Common myeloid progenitor, CD34-positive (primary cell): Measurements from ENCODE around the gene VDR.

Experiments used
- CTCF ChIA-PET: fragments of 350-600 bp; sonication (Branson Sonifier 250); formaldehyde crosslinking; loops from one replicate; lab custom pipeline; 2021; ENCODE audit warnings: antibody characterized with exemption; lab: Charles Lee
- POLR2A ChIA-PET: fragments of 350-600 bp; sonication (Branson Sonifier 250); formaldehyde crosslinking; loops from one replicate; lab custom pipeline; 2021; ENCODE audit warnings: antibody characterized with exemption; lab: Charles Lee
- DNase-seq, 3 donors: peaks; one replicate each; pipeline versions ENCODE4 v3.0.0 to v3.0.0-alpha.2; 2013
- H3K27ac ChIP-seq, 2 experiments: 1 replicate in 1 of 2; 2 replicates in 1 of 2; pipeline ENCODE4 v1.7.0; 2013; ENCODE audit warnings: inconsistent platforms in 2 of 2, low read length in 2 of 2, mild to moderate bottlenecking in 2 of 2, low read depth in 1 of 2, moderate library complexity in 1 of 2; ENCODE audit not compliant: severe bottlenecking in 2 of 2, insufficient read depth in 1 of 2, poor library complexity in 1 of 2
- H3K27me3 ChIP-seq, 5 experiments: replicated peaks in 2 of 5; 1 replicate in 3 of 5; 2 replicates in 2 of 5; pipeline versions ENCODE4 v1.6.1 to v1.7.0; 2013; ENCODE audit warnings: low read length in 4 of 5, mild to moderate bottlenecking in 2 of 5, moderate library complexity in 2 of 5, inconsistent platforms in 1 of 5; ENCODE audit not compliant: insufficient read depth in 5 of 5, control insufficient read depth in 4 of 5
- H3K36me3 ChIP-seq, 4 experiments: 1 replicate in 2 of 4; 2 replicates in 2 of 4; pipeline versions ENCODE4 v1.6.1 to v1.7.0; 2013; ENCODE audit warnings: low read length in 3 of 4, control low read depth in 1 of 4, mild to moderate bottlenecking in 1 of 4; ENCODE audit not compliant: control insufficient read depth in 4 of 4, insufficient read depth in 4 of 4
- H3K4me1 ChIP-seq, 4 experiments: 1 replicate in 3 of 4; 2 replicates in 1 of 4; pipeline versions ENCODE4 v1.6.1 to v1.7.1; 2013; ENCODE audit warnings: low read length in 3 of 4, mild to moderate bottlenecking in 3 of 4, control low read depth in 1 of 4, inconsistent platforms in 1 of 4, moderate library complexity in 1 of 4; ENCODE audit not compliant: control insufficient read depth in 4 of 4, insufficient read depth in 4 of 4; ENCODE audit errors: control extremely low read depth in 1 of 4
- H3K4me3 ChIP-seq, 7 experiments: 1 replicate in 4 of 7; 2 replicates in 3 of 7; pipeline versions ENCODE4 v1.5.1 to v1.7.0; 2013; ENCODE audit warnings: mild to moderate bottlenecking in 7 of 7, low read length in 6 of 7, moderate library complexity in 6 of 7, inconsistent platforms in 2 of 7, low read depth in 2 of 7, control low read depth in 1 of 7; ENCODE audit not compliant: insufficient read depth in 4 of 7, control insufficient read depth in 1 of 7; ENCODE audit errors: extremely low read depth in 1 of 7
- H3K9me3 ChIP-seq, 5 experiments: 1 replicate in 4 of 5; 2 replicates in 1 of 5; pipeline versions ENCODE4 v1.6.1 to v1.7.1; 2013; ENCODE audit warnings: low read length in 4 of 5, mild to moderate bottlenecking in 2 of 5, inconsistent platforms in 1 of 5, low read depth in 1 of 5, moderate library complexity in 1 of 5; ENCODE audit not compliant: control insufficient read depth in 4 of 5, insufficient read depth in 2 of 5; ENCODE audit errors: control extremely low read depth in 1 of 5
- WGBS: methylation state at CpG from one replicate; pipeline ENCODE4 v1.1.5; 2013; ENCODE audit not compliant: insufficient coverage; 5-methylcytosine and 5-hydroxymethylcytosine counted together

Gene VDR

DNA sequence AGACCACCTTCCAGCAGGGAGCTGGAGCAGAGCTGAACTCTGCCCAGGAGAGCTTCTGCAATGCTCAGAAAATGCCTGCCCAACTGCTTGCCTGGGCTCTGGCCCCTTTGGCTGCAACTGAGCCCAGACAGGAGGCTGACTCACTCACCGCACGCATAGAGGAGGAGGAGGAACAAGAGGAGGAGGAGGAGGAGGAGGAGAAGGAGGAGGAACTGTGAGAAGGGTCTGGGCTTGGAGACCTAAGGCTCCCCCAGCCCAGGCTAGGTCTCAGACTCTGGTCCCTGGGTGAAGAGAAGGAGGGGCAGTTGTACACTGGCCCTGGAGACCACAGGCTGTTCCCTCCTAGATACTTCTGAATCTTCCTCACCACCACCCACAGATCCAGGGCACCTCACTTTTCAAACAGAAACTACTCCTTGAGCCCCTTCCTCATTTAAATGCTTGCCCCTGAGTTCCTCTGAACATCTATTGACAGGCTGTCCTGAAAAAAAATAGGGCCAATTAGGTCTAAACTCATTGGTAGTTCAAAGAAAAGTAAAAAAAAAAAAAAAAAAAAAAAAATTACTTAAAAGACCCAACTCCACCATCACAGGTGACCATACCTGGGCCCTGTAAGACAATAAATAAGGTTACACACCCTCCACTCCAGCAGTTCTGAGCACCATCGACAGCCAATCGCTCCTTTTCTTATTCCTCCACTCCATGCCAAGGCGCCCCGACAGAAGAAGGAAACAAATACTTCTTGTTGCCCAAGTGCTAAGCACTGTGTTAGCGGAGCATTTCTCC, 674 bp downstream of the VDR start:
- Histone ChIP-seq H3K36me3 (no peaks in the 10 kb centered on the region), H3K27me3 (peaks cover 6 to 28% (median 19%) of the 10 kb centered on the region in 5 experiments), H3K9me3 (no peaks in the 10 kb centered on the region), H3K4me3 (peak overlapping the region; percentile 52 to 82 (median 71)), H3K27ac (no peak overlapping the region), H3K4me1 (peaks cover 14 to 63% (median 51%) of the 10 kb centered on the region in 4 experiments)
- 0% methylated on average over 5 of the region's 7 CpGs for WGBS
- ChIA-PET CTCF (interaction anchor here (0.7 to 2.2 kb wide), 13 partner anchors 10 to 86 kb away, joined by 3 to 11 read pairs (median 3); partner anchors contain the start of gene TMEM106C), POLR2A (no interaction called here)
- DNase-seq = peak; percentile 61 to 86 (median 83)

DNA sequence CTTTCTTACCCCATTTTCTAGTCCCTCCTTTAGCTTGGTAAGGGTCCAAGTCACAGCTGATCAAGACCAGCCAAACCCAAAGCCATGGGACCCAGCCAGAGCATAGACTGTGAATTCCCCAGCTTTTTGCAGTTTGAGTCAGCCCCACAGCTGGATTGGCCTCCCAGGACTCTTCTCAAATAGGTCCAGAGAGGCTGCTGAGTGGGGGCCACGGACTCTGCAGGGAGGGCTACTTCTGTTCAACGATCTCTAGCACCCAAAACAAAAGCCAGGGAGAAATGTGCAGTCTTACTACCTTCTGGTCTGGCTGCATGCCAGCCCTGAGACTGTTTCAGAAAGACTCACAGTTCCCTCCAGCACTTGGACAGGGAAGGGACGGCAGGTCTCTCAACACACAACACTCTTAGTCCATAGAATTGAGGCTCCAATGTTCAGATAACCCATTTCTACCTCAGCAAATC, 1.6 kb downstream of the VDR start:
- ChIA-PET CTCF (no interaction called here), POLR2A (no interaction called here)
- H3K27ac ChIP-seq = no peak overlapping the region
- H3K36me3 ChIP-seq = no peaks in the 10 kb centered on the region
- WGBS = 28% methylated on average over 3 of the region's 3 CpGs
- H3K4me3 ChIP-seq = peak overlapping the region in 2 of 7 experiments; percentile 17 to 71
- no peaks in the 10 kb centered on the region for H3K9me3 ChIP-seq
- peaks cover 6 to 28% (median 17%) of the 10 kb centered on the region in 5 experiments for H3K27me3 ChIP-seq
- DNase-seq = peak in 2 of 3 donors; percentile 53 to 58
- H3K4me1 ChIP-seq = peaks cover 14 to 63% (median 51%) of the 10 kb centered on the region in 4 experiments

DNA sequence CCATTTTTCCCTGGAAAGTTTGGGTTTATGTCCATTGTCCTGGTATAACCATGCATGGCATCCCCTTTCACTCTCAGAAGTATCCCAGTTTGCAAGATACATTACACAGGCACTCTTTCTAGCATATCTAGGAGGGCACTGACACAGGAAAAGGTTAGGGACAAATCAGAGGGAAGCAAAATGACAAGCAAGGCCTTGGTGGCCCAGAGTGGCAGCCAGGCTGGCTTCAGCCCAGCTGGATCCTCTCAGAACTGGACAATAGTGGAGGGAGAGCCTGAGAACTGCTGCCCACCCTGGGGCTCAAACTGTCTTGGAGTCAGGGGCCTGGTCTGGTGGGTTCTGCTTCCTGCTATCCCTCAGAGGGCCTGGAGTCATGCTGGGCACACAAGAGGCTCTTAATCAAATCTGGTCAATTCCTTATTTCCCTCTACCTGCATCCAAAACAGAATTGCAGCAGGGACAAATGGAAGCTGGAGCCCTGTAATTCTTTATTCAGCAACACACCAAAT, 2.6 kb downstream of the VDR start:
- no peaks in the 10 kb centered on the region for H3K36me3 ChIP-seq
- peaks cover 6 to 22% (median 17%) of the 10 kb centered on the region in 5 experiments for H3K27me3 ChIP-seq
- H3K4me1 ChIP-seq = peaks cover 14 to 63% (median 51%) of the 10 kb centered on the region in 4 experiments
- POLR2A ChIA-PET = no interaction called here
- CTCF ChIA-PET = no interaction called here
- no peak for DNase-seq
- no peak overlapping the region for H3K27ac ChIP-seq
- no peaks in the 10 kb centered on the region for H3K9me3 ChIP-seq
- no peak overlapping the region for H3K4me3 ChIP-seq

DNA sequence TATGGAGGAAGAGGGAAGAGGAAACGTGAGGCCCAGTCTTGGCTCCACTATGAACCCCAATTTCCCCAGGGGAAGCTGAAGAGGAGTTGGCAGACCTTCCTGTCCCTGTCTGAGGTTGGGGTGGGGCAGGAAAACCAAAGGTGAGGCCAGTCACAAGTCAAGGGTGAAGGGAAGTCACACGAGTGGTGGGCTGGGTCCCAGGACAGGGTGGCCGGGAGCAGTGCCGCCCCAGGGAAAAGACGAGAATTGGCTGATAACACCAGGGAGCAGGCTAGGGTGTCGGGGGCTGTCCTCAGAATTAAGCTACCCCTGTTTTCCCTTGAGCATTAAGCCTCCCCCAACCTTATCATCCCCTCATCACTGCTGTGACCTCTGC, 3.1 kb downstream of the VDR start:
- Histone ChIP-seq H3K4me1 (peaks cover 14 to 63% (median 52%) of the 10 kb centered on the region in 4 experiments), H3K27me3 (peaks cover 4 to 17% (median 14%) of the 10 kb centered on the region in 5 experiments), H3K4me3 (no peak overlapping the region), H3K27ac (no peak overlapping the region), H3K36me3 (no peaks in the 10 kb centered on the region), H3K9me3 (no peaks in the 10 kb centered on the region)
- CTCF ChIA-PET = no interaction called here
- WGBS = 78% methylated on average over 4 of the region's 6 CpGs
- DNase-seq = no peak
- POLR2A ChIA-PET = no interaction called here

DNA sequence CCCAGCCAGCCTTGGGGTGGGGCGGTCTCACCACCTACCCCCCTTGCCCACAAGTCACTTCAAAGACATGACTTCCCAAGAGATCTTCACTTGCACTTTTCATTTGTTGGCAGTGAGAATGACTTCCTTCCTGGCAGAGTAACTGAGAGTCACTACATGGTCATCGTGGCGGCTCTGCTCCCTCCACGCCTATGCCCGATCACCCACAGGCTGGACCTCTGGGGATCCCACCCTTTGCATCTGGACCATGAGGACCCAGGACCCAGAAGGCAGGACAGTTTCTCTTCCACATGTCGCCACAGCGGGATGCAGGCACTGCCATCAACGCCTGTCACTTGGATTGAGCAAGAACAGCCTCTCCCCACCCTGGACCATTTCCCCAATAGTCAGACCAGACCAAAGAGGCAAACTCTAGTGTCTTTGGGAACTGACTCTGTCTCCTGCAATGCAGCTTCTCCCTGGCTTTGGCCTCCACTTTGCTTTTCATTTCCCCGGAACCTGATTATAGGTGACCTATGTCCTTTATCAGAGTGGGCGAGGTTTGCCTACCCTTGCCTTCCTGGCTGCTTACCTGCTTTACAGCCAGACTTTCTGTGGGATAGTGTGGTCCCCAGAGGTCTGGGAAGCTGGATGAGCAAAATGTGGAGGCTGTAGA, 3.6 kb downstream of the VDR start:
- POLR2A ChIA-PET = no interaction called here
- Histone ChIP-seq H3K36me3 (no peaks in the 10 kb centered on the region), H3K27ac (no peak overlapping the region), H3K9me3 (no peaks in the 10 kb centered on the region), H3K27me3 (peaks cover 0 to 12% (median 10%) of the 10 kb centered on the region in 5 experiments), H3K4me1 (peaks cover 14 to 63% (median 54%) of the 10 kb centered on the region in 4 experiments), H3K4me3 (no peak overlapping the region)
- CTCF ChIA-PET = interaction anchor here (1.0 to 1.5 kb wide), 4 partner anchors 13 to 49 kb away, joined by 3 to 6 read pairs (median 4); no protein-coding TSS in a partner anchor
- whole genome bisulfite sequencing = 86% methylated on average over 10 of the region's 10 CpGs
- peak in 1 of 3 donors; percentile 29 for DNase-seq

DNA sequence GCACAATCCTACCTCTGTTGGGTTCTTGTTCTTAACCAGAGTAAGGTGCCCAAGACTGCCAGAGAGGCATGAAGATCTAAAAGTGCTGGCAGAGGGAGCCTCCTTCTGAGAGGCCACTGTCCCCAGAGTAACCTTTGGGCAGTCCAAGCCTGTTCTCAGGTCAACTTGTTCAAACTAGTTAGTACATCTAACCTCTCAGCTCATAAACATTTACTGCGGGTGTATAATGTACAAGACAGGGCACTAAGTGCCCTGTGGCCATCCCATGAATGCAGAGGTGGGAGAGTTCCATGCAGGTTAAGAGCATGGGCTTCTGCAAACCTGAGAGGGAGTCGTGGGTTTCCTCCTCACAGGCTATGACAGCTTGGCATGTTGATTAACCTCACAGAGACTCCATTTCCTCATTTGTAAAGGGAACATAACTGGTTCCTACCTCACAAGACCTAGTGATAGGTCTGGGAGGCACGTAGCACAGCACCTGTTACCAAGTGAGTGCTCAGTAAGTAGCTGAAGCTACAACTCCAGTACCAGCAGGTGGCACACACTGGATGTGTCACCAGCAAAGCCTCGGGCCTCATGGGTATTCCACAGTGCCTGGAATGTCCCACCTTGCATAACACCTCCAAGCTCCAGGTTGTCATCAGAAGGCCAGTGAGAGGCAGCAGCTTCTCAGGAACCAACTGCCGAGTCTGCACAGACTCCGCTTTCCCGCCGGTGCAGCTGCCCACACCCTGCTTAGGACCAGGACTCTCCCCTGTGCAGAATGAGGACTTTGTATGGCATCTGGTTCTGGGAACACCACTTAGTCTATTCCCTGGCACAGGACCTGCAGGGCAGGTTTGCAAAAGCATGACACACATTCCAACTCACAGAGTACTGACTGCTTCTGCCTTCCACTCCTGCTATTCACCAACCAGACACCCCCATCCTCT, 4.4 kb downstream of the VDR start:
- Histone ChIP-seq H3K27ac (no peak overlapping the region), H3K27me3 (peaks cover 0 to 6% (median 4%) of the 10 kb centered on the region in 5 experiments), H3K4me3 (no peak overlapping the region), H3K36me3 (no peaks in the 10 kb centered on the region), H3K4me1 (peaks cover 14 to 60% (median 51%) of the 10 kb centered on the region in 4 experiments), H3K9me3 (no peaks in the 10 kb centered on the region)
- ChIA-PET CTCF (interaction anchor here (0.8 to 1.9 kb wide), 12 partner anchors 11 to 159 kb away, joined by 3 to 10 read pairs (median 4); no protein-coding TSS in a partner anchor), POLR2A (interaction anchor here (0.5 kb wide), 1 partner anchor 18 kb away, joined by 3 read pairs; no protein-coding TSS in a partner anchor)
- 54% methylated on average over 7 of the region's 8 CpGs for WGBS
- peak; percentile 50 to 86 (median 79) for DNase-seq
